Mammary epithelial cell (primary cell): ENCODE results near the gene SOX15.

Source experiments
- CTCF ChIP-seq, 2 donors: IDR thresholded peaks in 1 of 2; conservative IDR thresholded peaks in 1 of 2; 2 replicates each; pipeline ENCODE4 v1.5.1; 2011 to 2012; ENCODE audit warnings: inconsistent platforms in 2 of 2, low read length in 2 of 2, mild to moderate bottlenecking in 2 of 2, control low read depth in 1 of 2, low read depth in 1 of 2; ENCODE audit not compliant: insufficient read depth in 1 of 2; ENCODE audit errors: extremely low read depth in 1 of 2
- EZH2 ChIP-seq: IDR thresholded peaks from 2 replicates; pipeline ENCODE4 v1.6.1; 2012; ENCODE audit warnings: low read length, inconsistent platforms, borderline replicate concordance

GRCh38 chr17:7577327-7578199 lies 12.3 kb downstream of the SOX15 start:
- no peak for TF ChIP-seq CTCF (conservative IDR thresholded peaks at IDR 0.05 in 1 of 2, IDR thresholded peaks at IDR 0.05 in 1 of 2; ENCODE audit: extremely low read depth in 1 of 2, insufficient read depth in 1 of 2, low read depth in 1 of 2, low read length in 2 of 2)
- TF ChIP-seq EZH2 = no peak
